ENCODE measurements around the gene TMX4. TPM values are rescaled to one million over a fixed set of nuclear protein-coding genes. Genes with fewer than 3 reads are reported as not detected.

TMX4 gene
- total RNA-seq, result 10 to 100 TPM; 23.6 to 32.9 (median 28.1) TPM

- TF ChIP-seq POLR2A (IDR thresholded peaks at IDR 0.05), result peak; percentile 87
- peak; percentile 95 to 97 (median 95) for TF ChIP-seq POLR2AphosphoS5 (IDR thresholded peaks at IDR 0.05)
- TF ChIP-seq EP300 (IDR thresholded peaks at IDR 0.05; ENCODE audit: low read depth), result peak; percentile 31
- peak; percentile 21 to 87 (median 64) for TF ChIP-seq CTCF (IDR thresholded peaks at IDR 0.05)
- no peaks in the 10 kb centered on the region for H3K27me3 ChIP-seq
- WGBS, 2 donors (ENCODE audit: low coverage in 1 of 2), result 0 to 1% methylated on average over 1 to 39 of the region's 83 CpGs
- H3K4me1 ChIP-seq, result peaks cover 0 to 16% (median 9%) of the 10 kb centered on the region in 4 donors
- intact Hi-C loops (cut with DNase I; ENCODE audit: low total_unique reads) (loop anchor here (1.0 kb wide), 1 partner anchor 113 kb away; the partner anchor contains the start of gene PLCB1), in situ Hi-C loops (cut with MboI; ENCODE audit: low pct_ligation_motif_present in 1 of 4, low pct_unique_long_range_greater_than_20kb in 1 of 4, low sequenced_read_pairs in 3 of 4) (no loop called here)
- DNase-seq, result peak; percentile 99
- peak within 1 kb of the TSS; percentile 93 to 100 (median 98) for H3K27ac ChIP-seq
- H3K9me3 ChIP-seq, result no peaks in the 10 kb centered on the region
- H3K36me3 ChIP-seq, result no peaks in the 10 kb centered on the region
- H3K4me3 ChIP-seq, result peak within 1 kb of the TSS; percentile 64 to 99 (median 90)
These were observed at the start of gene TMX4 for GRCh38 chr20:8019246-8019997. Gene TMX4, minus strand, starts transcription at chr20:8019761. Its CDS starts 148 bp downstream, at chr20:8019613.

- no peak overlapping the region for H3K27ac ChIP-seq
- H3K36me3 ChIP-seq, result no peaks in the 10 kb centered on the region
- no peak for DNase-seq
- H3K9me3 ChIP-seq, result no peaks in the 10 kb centered on the region
- peaks cover 0 to 4% (median 0%) of the 10 kb centered on the region in 4 donors for H3K4me1 ChIP-seq
- intact Hi-C loops (cut with DNase I; ENCODE audit: low total_unique reads), result no loop called here
- TF ChIP-seq EP300 (IDR thresholded peaks at IDR 0.05; ENCODE audit: low read depth) (no peak), POLR2A (IDR thresholded peaks at IDR 0.05) (no peak), CTCF (IDR thresholded peaks at IDR 0.05) (no peak), POLR2AphosphoS5 (IDR thresholded peaks at IDR 0.05) (no peak)
- no peak overlapping the region for H3K4me3 ChIP-seq
- H3K27me3 ChIP-seq, result no peaks in the 10 kb centered on the region
- WGBS, 2 donors (ENCODE audit: low coverage in 1 of 2), result 88 to 89% methylated on average over 5 of the region's 5 CpGs
- in situ Hi-C loops (cut with MboI; ENCODE audit: low pct_ligation_motif_present in 1 of 4, low pct_unique_long_range_greater_than_20kb in 1 of 4, low sequenced_read_pairs in 3 of 4), result no loop called here
These were observed 47.5 kb upstream of the TMX4 start for GRCh38 chr20:8067082-8067481.

GRCh38 chr20:8066662-8067061, 47.1 kb upstream of the TMX4 start:
- Histone ChIP-seq H3K36me3 (no peaks in the 10 kb centered on the region), H3K9me3 (no peaks in the 10 kb centered on the region), H3K4me3 (no peak overlapping the region), H3K4me1 (peaks cover 0 to 4% (median 0%) of the 10 kb centered on the region in 4 donors), H3K27ac (no peak overlapping the region), H3K27me3 (no peaks in the 10 kb centered on the region)
- intact Hi-C loops (cut with DNase I; ENCODE audit: low total_unique reads), result no loop called here
- in situ Hi-C loops (cut with MboI; ENCODE audit: low pct_ligation_motif_present in 1 of 4, low pct_unique_long_range_greater_than_20kb in 1 of 4, low sequenced_read_pairs in 3 of 4), result no loop called here
- WGBS, 2 donors (ENCODE audit: low coverage in 1 of 2), result 82 to 83% methylated on average over 2 of the region's 2 CpGs
- no peak for TF ChIP-seq POLR2AphosphoS5 (IDR thresholded peaks at IDR 0.05)
- no peak for TF ChIP-seq EP300 (IDR thresholded peaks at IDR 0.05; ENCODE audit: low read depth)
- TF ChIP-seq CTCF (IDR thresholded peaks at IDR 0.05), result no peak
- no peak for TF ChIP-seq POLR2A (IDR thresholded peaks at IDR 0.05)
- no peak for DNase-seq

GRCh38 chr20:8065691-8066090, 46.1 kb upstream of the TMX4 start:
- no peaks in the 10 kb centered on the region for H3K27me3 ChIP-seq
- WGBS, 2 donors (ENCODE audit: low coverage in 1 of 2), result 88% methylated on average over 1 to 2 of the region's 2 CpGs
- DNase-seq, result no peak
- no peak overlapping the region for H3K27ac ChIP-seq
- no peaks in the 10 kb centered on the region for H3K9me3 ChIP-seq
- no peak for TF ChIP-seq EP300 (IDR thresholded peaks at IDR 0.05; ENCODE audit: low read depth)
- no peak for TF ChIP-seq POLR2A (IDR thresholded peaks at IDR 0.05)
- TF ChIP-seq CTCF (IDR thresholded peaks at IDR 0.05), result no peak
- no peak for TF ChIP-seq POLR2AphosphoS5 (IDR thresholded peaks at IDR 0.05)
- H3K36me3 ChIP-seq, result no peaks in the 10 kb centered on the region
- in situ Hi-C loops (cut with MboI; ENCODE audit: low pct_ligation_motif_present in 1 of 4, low pct_unique_long_range_greater_than_20kb in 1 of 4, low sequenced_read_pairs in 3 of 4) (no loop called here), intact Hi-C loops (cut with DNase I; ENCODE audit: low total_unique reads) (no loop called here)
- H3K4me1 ChIP-seq, result peaks cover 0 to 5% (median 2%) of the 10 kb centered on the region in 4 donors
- no peak overlapping the region for H3K4me3 ChIP-seq

Measured in transverse colon (tissue), 4 donors.